Muscle of back (tissue), 11 donors: ENCODE data around the gene NQO2. TPM values are rescaled to one million over a fixed set of nuclear protein-coding genes. Genes with fewer than 3 reads are reported as not detected.
"Not testable (repeated sequence)": the region's sequence is repeated elsewhere in the genome, so short reads cannot be mapped to it uniquely, and the experiment has no call there.

Experiments used
- DNase-seq, 3 donors: peaks; one replicate each; pipeline versions ENCODE4 v3.0.0 to v3.0.0-alpha.2; 2013
- polyA plus RNA-seq, 10 donors: library from polyadenylated mRNA; unstranded; fragments of 120-200 nt; gene quantifications; one replicate each; pipeline ENCODE4 v1.2.1, GENCODE V29; 2013; ENCODE audit not compliant: insufficient read length in 10 of 10

Gene NQO2
- polyA plus RNA-seq, 10 donors: 14.2 to 24.2 (median 16.4) TPM

- peak; percentile 89 to 95 (median 95) for DNase-seq
These were observed 11.0 kb upstream of the NQO2 start for GRCh38 chr6:2988426-2989331.

- peak; percentile 97 to 99 (median 99) for DNase-seq
These were observed 10.1 kb upstream of the NQO2 start for GRCh38 chr6:2989332-2990247.

GRCh38 chr6:2990248-2990931 is 9.3 kb upstream of the NQO2 start:
- peak; percentile 42 to 82 (median 44) for DNase-seq

GRCh38 chr6:2990932-2991506 is 8.7 kb upstream of the NQO2 start:
- DNase-seq: peak in 2 of 3 donors; percentile 19 to 21

GRCh38 chr6:2992330-2992979 is 7.2 kb upstream of the NQO2 start:
- no peak for DNase-seq

GRCh38 chr6:2993755-2994317 is 5.9 kb upstream of the NQO2 start:
- DNase-seq: no peak

GRCh38 chr6:2998249-2998997 is 1.3 kb upstream of the NQO2 start:
- peak in 2 of 3 donors; percentile 27 to 74 for DNase-seq

- peak in 2 of 3 donors; percentile 26 to 89 for DNase-seq
These were observed 586 bp upstream of the NQO2 start for GRCh38 chr6:2998998-2999617.

- DNase-seq: no peak
These were observed 1.6 kb downstream of the NQO2 start for GRCh38 chr6:3001146-3001772.

- peak in 2 of 3 donors; percentile 45 to 53 for DNase-seq
These were observed 2.1 kb downstream of the NQO2 start for GRCh38 chr6:3001773-3002293.

GRCh38 chr6:3003226-3003625 is 3.5 kb downstream of the NQO2 start:
- DNase-seq: not testable (repeated sequence)

GRCh38 chr6:3005077-3005476 is 5.4 kb downstream of the NQO2 start:
- no peak for DNase-seq

- no peak for DNase-seq
These were observed 6.2 kb downstream of the NQO2 start for GRCh38 chr6:3005874-3006273.

GRCh38 chr6:3006476-3006875 is 6.8 kb downstream of the NQO2 start:
- DNase-seq: no peak

- no peak for DNase-seq
These were observed 7.9 kb downstream of the NQO2 start for GRCh38 chr6:3007571-3007970.

GRCh38 chr6:3008712-3009265 is 9.1 kb downstream of the NQO2 start:
- DNase-seq: not testable (repeated sequence)

GRCh38 chr6:3009930-3010329 is 10.2 kb downstream of the NQO2 start:
- no peak for DNase-seq

- DNase-seq: no peak
These were observed 11.5 kb downstream of the NQO2 start for GRCh38 chr6:3011158-3011557.
